C4-2B (cell line): ENCODE data around the gene TMEM266.

Experiments
- CTCF ChIP-seq: fragments of 450-650 bp; conservative IDR thresholded peaks from 2 replicates; pipeline ENCODE4 v1.5.1; 2017; ENCODE audit warnings: mild to moderate bottlenecking
- ZFX ChIP-seq: fragments of 450-650 bp; IDR thresholded peaks from 2 replicates; pipeline ENCODE4 v1.6.1; 2017

DNA sequence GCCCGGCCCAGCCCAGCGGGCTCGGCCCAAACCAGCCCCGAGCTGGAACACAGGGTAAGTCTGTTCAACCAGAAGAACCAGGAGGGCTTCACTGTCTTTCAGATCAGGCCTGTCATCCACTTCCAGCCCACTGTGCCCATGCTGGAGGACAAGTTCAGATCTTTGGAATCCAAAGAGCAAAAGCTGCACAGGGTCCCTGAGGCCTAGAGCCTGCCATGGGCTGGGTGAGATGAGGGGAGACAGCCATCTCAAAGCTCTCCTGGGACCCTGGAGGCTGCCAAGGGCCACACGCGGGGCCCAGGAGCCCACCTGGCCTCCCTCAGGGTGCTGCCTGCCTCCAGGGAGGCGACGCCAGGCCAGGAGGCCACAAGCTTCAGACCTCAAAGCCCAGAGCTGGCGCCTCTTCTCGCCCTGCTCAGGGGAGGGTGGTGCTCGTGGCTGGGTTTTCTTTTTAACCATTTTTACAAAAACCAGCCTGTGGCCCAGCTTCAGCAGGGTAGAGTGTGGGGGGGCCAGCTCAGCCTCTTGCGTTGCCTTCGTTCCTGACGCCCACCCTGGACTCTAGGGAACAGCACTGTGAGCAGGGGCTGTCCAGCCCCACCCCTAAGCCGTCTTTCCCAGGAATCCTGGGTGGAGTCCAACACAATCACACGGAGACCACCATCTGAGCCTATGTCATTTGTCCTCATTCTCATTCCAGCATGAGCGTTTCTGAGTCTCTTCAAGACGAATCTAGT lies 144.5 kb downstream of the TMEM266 start:
- TF ChIP-seq CTCF, result no peak
- TF ChIP-seq ZFX, result no peak
